Erythroblast (primary cell): ENCODE data around the gene MRPL50.

Source experiments
- DNase-seq, 2 experiments: peaks; one replicate each; lab custom pipeline; 2025; lab: John Stamatoyannopoulos, UW
- GATA1 ChIP-seq: IDR thresholded peaks from 2 replicates; pipeline ENCODE4 v1.6.1; 2011; ENCODE audit warnings: low read depth, mild to moderate bottlenecking, control low read depth, low read length, moderate library complexity
- POLR2A ChIP-seq: IDR thresholded peaks from 2 replicates; pipeline ENCODE4 v1.6.1; 2011; ENCODE audit warnings: mild to moderate bottlenecking, low read length

MRPL50 gene

DNA sequence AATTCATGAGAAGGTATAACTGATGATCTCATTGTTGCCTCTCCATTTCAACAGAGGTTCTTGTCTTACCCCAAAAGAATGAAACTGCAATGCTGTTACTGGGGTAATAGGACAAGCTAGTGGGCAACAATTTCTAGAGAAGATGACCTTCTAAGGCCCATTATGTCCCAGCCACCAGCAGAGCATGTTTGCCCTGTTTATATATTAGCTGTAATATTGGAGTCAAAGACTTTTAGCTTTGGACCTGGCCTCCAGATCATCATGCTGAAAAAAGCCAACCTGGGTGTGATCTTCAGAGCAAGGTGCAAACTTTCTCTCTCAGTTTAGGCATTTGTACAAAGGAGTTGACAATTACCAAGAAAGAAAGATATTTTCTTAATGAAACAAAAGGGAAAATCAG lies 33.8 kb upstream of the MRPL50 start:
- TF ChIP-seq GATA1: no peak

DNA sequence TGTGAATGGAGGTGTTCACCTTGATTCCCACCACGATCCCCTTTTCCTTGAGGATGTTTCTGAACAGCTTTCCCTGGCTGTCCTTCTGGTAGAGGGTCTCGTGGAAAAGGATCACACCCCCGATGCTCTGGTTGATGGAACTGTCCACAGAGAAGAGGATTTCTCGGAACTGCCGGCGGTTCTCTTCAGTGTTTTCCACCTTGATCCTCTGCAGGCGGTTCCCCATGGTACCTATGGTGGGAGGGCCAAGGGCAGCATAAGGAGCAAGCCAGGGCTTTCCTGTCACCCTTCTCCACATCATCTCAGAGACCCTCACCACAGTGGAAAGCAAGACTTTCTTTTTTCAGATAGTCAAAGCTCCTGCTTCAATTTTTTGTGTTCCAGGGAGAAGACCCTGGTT lies 31.3 kb upstream of the MRPL50 start:
- no peak for DNase-seq
- TF ChIP-seq GATA1 (no peak), POLR2A (no peak)

More for the DNA sequence above, 33.8 kb upstream of the MRPL50 start:
- no peak for DNase-seq

DNA sequence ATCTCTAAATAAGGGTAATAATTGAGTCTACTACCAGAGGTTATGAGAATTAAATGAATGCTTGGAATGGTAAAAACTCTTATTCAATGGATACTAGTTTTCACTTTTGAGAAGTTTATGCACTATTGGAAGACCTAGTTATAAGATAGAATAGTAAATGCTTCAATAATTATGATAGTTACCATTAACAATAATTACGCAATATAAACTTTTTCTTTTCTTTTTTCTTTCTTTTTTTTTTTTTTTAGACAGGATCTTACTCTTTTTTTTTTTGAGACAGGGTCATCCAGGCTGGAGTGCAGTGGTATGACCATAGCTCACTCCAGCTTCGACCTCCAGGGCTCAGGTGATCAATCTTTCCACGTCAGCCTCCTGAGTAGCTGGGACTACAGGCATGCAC lies 30.5 kb upstream of the MRPL50 start:
- DNase-seq: no peak

DNA sequence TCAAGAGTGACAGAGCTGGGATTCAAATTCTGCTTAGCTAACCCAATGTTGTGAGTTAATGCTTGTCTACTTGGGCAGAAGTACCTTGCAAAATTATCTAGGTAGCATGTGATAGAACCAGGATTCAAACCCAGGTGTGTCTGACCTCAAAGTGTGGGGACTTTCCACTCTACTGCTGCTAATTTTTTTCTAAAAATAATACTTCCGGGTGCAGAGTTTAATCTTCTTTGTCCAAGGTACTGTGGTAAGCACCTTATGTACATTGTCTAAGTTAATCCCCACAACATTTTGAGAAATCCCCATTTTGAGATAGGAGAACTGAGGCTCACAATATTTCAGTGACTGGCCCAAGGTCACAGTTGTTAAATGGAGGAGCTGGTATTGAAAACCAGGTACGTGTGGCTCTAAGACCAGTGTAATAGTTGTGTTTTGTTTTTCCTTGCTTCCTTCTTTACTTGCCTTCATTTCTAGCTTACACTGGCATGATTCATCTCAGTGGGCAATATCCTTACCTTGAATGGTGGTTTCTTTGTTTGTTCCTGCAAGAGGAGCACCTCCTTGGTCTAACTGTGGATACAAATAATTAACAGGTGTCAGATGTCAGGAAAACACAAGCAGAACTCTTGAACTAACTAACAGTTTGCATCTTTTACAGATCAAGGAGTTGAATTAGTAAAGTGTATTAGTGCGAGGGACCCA lies 29.7 kb upstream of the MRPL50 start:
- DNase-seq: no peak
- TF ChIP-seq POLR2A: no peak
- no peak for TF ChIP-seq GATA1

More for the DNA sequence above, 30.5 kb upstream of the MRPL50 start:
- TF ChIP-seq POLR2A (no peak), GATA1 (no peak)

DNA sequence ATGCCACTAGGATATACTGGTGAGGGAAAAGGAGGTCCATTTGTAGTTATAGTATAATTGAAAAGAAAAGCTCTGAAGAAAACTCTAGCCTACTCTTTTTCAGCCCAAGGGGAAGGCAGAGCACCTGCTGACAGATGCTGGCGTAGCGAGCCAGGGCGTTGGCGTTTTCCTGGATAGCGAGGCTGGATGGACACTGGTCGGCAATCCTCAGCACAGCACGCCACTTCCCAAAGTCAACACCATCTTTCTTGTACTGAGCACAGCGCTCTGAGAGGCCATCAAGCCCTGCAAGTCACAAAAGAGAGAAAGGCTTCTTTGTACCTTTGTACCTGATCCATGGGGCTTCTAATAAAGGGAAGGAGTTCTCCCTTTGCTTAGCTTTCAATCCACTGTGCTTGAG lies 28.9 kb upstream of the MRPL50 start:
- no peak for DNase-seq
- TF ChIP-seq POLR2A (no peak), GATA1 (no peak)

DNA sequence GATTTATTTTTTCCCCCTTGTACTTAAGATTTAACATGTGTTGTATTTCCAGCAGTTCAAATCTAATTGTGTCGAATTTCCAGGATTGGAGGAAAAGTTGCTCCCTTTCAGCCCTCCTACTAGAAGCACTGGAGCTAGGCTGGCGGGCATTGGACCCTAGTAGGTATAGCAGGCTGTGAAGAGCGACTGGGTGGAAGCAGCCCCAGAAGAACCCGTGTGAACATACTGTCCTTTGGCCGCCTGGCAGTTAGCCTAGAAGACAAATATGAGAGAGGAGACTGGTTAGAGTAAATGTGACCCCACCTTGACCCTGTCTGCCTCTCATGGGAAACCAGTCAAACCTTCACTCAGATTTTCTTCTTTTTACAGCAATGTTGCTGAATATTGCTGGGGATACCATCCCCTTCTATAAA lies 23.2 kb upstream of the MRPL50 start:
- DNase-seq: no peak
- TF ChIP-seq POLR2A (no peak), GATA1 (no peak)

DNA sequence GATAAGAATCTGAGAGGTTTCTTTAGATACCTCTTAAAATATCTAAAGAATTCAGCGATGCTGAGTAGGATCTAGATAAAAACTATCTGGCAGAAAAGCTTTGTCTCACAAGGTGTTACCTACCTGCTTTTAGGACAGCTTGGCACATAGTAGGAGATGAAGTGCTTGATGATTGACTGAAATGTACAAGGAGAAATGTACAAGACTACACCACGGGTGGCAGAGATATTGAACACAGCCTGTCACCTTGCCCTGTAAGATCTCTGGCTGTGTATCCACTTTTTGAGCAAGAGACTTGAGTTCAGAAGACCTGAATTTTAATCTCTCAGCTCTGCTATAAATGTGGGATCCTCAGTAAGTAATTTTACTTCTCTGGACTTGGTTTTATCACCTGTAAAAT lies 21.4 kb upstream of the MRPL50 start:
- DNase-seq: no peak
- no peak for TF ChIP-seq POLR2A
- no peak for TF ChIP-seq GATA1

DNA sequence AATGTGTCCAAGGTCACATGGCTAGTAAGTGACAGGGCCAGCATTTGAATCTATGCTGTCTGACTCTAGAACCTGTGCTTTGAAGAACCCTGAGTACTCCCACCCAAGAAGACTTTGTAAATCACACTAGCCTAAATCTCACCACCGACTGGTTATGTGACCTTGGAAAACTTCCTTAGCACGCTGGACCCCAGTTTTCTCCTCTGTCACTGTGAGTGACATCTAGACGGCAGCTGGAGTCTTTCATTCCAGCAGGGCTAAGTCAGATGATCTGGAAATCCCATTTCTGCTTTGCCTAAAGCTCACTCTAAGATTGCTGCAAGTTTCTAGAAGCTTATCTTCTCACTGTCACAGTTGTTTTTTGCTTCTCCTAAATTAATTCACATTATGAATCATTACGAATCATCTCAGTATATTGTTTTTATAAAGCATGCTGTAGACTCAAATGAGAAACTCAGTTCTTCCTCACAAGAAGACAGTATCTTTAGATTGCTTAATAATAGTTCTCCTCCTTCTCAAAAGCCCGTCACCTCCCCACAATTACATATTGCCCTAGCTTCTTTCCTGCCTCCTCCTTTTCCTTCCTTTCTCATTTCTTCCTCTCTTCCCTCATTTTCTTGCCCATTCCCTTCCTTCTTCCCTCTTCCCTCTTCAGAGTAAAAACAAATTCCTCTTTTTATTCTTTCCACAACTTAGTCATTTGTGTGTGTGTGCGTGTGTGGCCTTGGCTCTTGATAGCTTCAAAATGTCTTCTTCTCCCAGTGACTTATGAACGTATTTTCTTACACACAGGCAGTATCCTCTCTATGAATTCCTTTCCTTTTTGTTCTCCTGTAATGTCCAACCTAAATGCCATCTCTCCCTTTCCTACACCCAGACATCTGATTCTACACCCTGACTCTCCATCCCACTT lies 20.4 kb upstream of the MRPL50 start:
- DNase-seq: no peak
- TF ChIP-seq POLR2A: no peak
- TF ChIP-seq GATA1: no peak

DNA sequence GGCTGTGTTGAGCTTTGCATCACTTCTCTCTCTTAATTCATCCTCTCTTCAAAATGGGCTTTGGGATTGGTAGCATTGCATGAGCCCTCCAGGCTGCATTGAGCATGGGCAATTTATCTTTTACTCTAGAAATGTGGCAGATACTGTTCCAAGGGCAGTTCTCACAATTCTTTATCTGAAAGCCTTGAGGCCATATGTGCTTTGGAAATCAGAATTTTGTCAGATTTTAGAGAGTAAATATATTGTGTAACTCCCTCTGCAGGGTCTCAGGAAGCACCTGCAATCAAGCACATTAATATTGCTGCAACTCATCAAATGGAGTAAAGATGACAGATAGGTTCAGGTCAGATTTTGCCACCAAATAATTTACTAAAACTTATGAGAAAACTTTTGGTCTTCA lies 19.6 kb upstream of the MRPL50 start:
- no peak for TF ChIP-seq GATA1
- no peak for TF ChIP-seq POLR2A
- no peak for DNase-seq

DNA sequence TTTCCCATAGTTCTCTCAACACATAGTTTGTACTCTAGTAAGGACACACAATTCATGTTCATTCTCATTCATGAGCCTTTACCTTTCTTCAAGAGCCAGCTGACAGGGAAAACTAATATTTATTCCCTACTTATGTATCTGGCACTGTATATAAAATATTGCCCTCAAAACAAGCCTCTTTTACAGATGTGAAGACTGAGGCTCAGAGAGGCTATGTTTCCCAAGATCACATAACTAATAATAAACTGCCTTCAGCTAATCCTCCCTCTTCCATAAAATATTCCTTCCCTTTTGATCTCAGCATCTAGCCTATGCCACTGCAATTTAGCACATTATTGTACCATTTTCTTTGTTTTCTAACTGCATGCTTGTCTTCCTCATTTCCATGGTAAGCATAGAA lies 19.0 kb upstream of the MRPL50 start:
- DNase-seq: no peak
- TF ChIP-seq POLR2A (no peak), GATA1 (no peak)

DNA sequence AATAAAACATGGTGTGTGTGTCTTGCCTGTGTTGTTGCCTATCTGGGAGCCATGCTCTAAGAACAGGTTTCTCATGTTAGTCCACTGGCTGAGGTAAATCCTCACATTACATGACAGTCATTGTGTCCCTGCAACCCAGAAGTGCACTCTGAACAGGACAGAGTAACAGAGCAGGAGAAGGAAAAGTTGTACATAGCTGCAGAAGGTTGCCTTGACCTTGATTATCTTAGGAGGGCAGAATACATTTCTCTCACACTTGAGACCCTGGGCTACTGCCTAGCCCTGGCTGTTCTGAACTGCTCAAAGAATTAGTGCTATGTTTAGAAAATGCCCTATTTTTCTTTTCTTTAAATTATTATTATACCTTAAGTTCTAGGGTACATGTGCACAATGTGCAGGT lies 17.2 kb upstream of the MRPL50 start:
- no peak for DNase-seq
- TF ChIP-seq GATA1 (no peak), POLR2A (no peak)

DNA sequence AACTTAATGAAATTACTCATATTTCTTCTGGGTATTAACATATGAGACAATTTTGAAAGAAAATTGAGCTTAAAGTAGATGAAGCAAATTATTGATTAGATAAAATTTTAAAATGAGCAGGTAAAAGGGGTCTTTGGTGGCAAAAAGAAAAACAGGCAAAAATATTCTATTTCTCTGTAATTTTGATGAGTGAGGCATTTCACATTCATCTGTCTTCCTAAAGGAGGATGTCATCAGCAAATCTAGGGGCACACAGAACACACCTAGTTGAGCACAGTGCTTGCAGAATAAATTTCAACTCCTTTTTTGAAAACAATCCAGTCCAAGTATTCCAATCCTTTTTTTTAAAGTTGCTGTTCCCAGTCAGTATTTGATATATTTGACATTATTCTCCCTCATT lies 16.4 kb upstream of the MRPL50 start:
- DNase-seq: no peak
- no peak for TF ChIP-seq GATA1
- no peak for TF ChIP-seq POLR2A

DNA sequence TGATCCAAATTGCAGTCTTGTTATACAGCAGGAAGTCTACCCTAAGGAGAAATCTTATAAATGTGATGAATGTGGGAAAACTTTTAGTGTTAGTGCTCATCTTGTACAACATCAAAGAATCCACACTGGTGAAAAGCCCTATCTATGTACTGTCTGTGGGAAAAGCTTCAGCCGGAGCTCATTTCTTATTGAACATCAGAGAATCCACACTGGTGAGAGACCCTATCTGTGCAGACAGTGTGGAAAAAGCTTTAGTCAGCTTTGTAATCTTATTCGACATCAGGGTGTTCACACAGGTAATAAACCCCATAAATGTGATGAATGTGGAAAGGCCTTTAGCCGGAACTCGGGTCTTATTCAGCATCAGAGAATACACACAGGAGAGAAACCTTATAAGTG lies 10.7 kb upstream of the MRPL50 start:
- peak in 1 of 2 experiments; percentile 10 for DNase-seq
- TF ChIP-seq GATA1 (no peak), POLR2A (no peak)

DNA sequence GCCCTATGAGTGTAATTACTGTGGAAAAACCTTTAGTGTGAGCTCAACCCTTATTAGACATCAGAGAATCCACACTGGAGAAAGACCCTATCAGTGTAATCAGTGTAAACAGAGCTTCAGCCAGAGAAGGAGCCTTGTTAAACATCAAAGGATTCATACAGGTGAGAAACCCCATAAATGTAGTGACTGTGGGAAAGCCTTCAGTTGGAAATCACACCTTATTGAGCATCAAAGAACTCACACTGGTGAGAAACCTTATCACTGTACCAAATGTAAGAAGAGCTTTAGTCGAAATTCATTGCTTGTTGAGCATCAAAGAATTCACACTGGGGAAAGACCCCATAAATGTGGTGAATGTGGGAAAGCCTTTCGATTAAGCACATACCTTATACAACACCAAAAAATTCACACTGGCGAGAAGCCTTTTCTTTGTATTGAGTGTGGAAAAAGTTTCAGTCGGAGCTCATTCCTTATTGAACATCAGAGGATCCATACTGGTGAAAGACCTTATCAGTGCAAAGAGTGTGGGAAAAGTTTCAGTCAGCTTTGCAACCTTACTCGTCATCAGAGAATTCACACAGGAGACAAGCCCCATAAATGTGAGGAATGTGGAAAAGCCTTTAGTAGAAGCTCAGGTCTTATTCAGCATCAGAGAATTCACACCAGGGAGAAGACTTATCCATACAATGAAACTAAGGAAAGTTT lies 10.1 kb upstream of the MRPL50 start:
- DNase-seq: no peak
- no peak for TF ChIP-seq GATA1
